SH-SY5Y (cell line): ENCODE measurements around the gene INHA.

Experiments
- GATA2 ChIP-seq: IDR thresholded peaks from 2 replicates; pipeline ENCODE4 v1.6.1; 2011; ENCODE audit warnings: mild to moderate bottlenecking, low read depth, low read length
- GATA3 ChIP-seq: IDR thresholded peaks from 2 replicates; pipeline ENCODE4 v1.6.1; 2011; ENCODE audit warnings: low read depth, mild to moderate bottlenecking, low read length, moderate library complexity

DNA sequence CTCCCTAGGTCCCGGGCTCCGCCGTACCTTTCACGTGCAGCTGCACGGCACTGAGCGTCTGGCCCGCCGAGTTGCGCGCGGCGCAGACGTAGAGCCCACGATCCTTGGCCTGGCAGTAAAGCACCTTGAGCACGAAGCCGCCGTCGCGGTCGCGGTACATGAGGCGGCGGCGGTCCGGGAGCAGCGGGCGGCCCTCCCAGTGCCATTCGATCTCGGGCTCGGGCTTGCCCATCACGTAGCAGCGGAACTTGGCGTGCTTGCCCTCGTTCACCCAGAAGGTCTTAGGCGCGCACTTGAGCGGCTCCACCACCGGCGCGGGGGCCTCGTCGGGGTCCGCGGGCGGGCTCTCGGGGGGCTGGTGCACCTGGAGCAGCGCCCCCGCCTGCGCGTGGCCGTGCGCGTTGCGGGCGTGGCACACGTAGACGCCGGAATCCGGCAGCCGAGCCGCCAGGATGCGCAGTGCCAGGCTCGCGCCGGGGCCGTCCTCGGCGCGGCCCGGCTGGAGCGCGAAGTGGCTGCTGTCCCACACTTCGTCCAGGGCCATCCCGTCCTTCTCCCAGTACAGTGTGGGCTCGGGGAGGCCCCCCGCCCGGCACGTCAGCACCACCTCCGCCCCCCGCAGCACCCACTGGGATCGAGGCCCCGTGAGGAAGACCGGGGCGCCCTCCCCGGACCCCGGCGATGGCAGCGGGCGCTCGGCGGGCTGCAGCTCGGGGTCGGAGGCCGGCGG, 1.8 kb upstream of the INHA start:
- TF ChIP-seq GATA2 (no peak), GATA3 (no peak)
